ENCODE data around the gene ASB10. TPM values are rescaled to one million over a fixed set of nuclear protein-coding genes. Genes with fewer than 3 reads are reported as not detected.

Gene ASB10
- total RNA-seq, 1 donor from 2014 or later: not detected

- no peak for DNase-seq (ENCODE audit: low spot score)
Measured at GRCh38 chr7:151210087-151210854, 23.2 kb upstream of the ASB10 start, which contains the start of gene H2BK1. Gene H2BK1, minus strand, starts transcription at chr7:151210488. Its CDS starts 170 bp downstream, at chr7:151210318.

GRCh38 chr7:151209588-151209987 lies 22.5 kb upstream of the ASB10 start:
- no peak for DNase-seq (ENCODE audit: low spot score)

GRCh38 chr7:151208253-151208862 lies 21.3 kb upstream of the ASB10 start:
- DNase-seq (ENCODE audit: low spot score): no peak

- no peak for DNase-seq (ENCODE audit: low spot score)
Measured at GRCh38 chr7:151207804-151208203, 20.8 kb upstream of the ASB10 start.

GRCh38 chr7:151207315-151207714 lies 20.3 kb upstream of the ASB10 start:
- no peak for DNase-seq (ENCODE audit: low spot score)

- DNase-seq (ENCODE audit: low spot score): no peak
Measured at GRCh38 chr7:151206914-151207313, 19.9 kb upstream of the ASB10 start.

GRCh38 chr7:151205730-151206129 lies 18.7 kb upstream of the ASB10 start:
- no peak for DNase-seq (ENCODE audit: low spot score)

- no peak for DNase-seq (ENCODE audit: low spot score)
Measured at GRCh38 chr7:151204383-151205032, 17.5 kb upstream of the ASB10 start.

GRCh38 chr7:151202836-151203235 lies 15.8 kb upstream of the ASB10 start:
- DNase-seq (ENCODE audit: low spot score): no peak

- no peak for DNase-seq (ENCODE audit: low spot score)
Measured at GRCh38 chr7:151201751-151202150, 14.7 kb upstream of the ASB10 start.

GRCh38 chr7:151201344-151201743 lies 14.3 kb upstream of the ASB10 start:
- no peak for DNase-seq (ENCODE audit: low spot score)

- DNase-seq (ENCODE audit: low spot score): no peak
Measured at GRCh38 chr7:151198945-151199848, 12.1 kb upstream of the ASB10 start.

GRCh38 chr7:151197932-151198331 lies 10.9 kb upstream of the ASB10 start:
- no peak for DNase-seq (ENCODE audit: low spot score)

GRCh38 chr7:151195616-151196450 lies 8.8 kb upstream of the ASB10 start:
- DNase-seq (ENCODE audit: low spot score): no peak

- no peak for DNase-seq (ENCODE audit: low spot score)
Measured at GRCh38 chr7:151194188-151194587, 7.1 kb upstream of the ASB10 start.

- DNase-seq (ENCODE audit: low spot score): no peak
Measured at GRCh38 chr7:151193203-151193978, 6.3 kb upstream of the ASB10 start.

- DNase-seq (ENCODE audit: low spot score): no peak
Measured at GRCh38 chr7:151192002-151192539, 5.0 kb upstream of the ASB10 start.

GRCh38 chr7:151191544-151191943 lies 4.5 kb upstream of the ASB10 start:
- no peak for DNase-seq (ENCODE audit: low spot score)

GRCh38 chr7:151189038-151189437 lies 2.0 kb upstream of the ASB10 start:
- DNase-seq (ENCODE audit: low spot score): no peak

- no peak for DNase-seq (ENCODE audit: low spot score)
Measured at GRCh38 chr7:151188252-151188542, 1.1 kb upstream of the ASB10 start.
